ENCODE measurements around the gene TP53TG3C. TPM values are rescaled to one million over a fixed set of nuclear protein-coding genes. Genes with fewer than 3 reads are reported as not detected.
"Not testable (repeated sequence)": the region's sequence is repeated elsewhere in the genome, so short reads cannot be mapped to it uniquely, and the experiment has no call there.

TP53TG3C gene, protein sequence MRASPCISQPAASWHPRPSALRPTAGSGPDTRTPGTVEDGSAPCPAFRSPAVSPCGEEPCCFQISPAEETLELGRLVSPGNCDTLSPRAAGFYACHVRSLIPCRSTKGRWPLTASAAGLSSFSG
- not detected in 2 replicates for total RNA-seq

- not testable (repeated sequence) for DNase-seq
Observed at GRCh38 chr16:33193926-33194325, at the start of gene TP53TG3C. TSS of gene TP53TG3C (plus strand) at chr16:33194226. CDS start at chr16:33194294, 68 bp downstream.

Other genes with a start within 250 kb of the TP53TG3C start
- gene TP53TG3E, start 110.1 kb downstream of the TP53TG3C start, total RNA-seq = not detected in 2 replicates
- gene TP53TG3B, start 166.6 kb downstream of the TP53TG3C start, total RNA-seq = not detected in 2 replicates